Tibial nerve (tissue), 4 donors: ENCODE measurements around the gene GNMT.

Experiments
- EP300 ChIP-seq, 2 donors: sonication (generic); formaldehyde crosslinking; IDR thresholded peaks; one replicate each; pipeline ENCODE4 v1.6.1; 2017; ENCODE audit warnings: antibody characterized with exemption in 2 of 2, mild to moderate bottlenecking in 1 of 2
- POLR2A ChIP-seq, 2 donors: fragments of 450-650 bp; IDR thresholded peaks; one replicate each; pipeline ENCODE4 v1.6.1; 2017; ENCODE audit warnings: antibody characterized with exemption in 2 of 2, mild to moderate bottlenecking in 2 of 2, moderate library complexity in 2 of 2
- TF ChIP-seq, protein P1 (sequence below), 5 experiments: fragments of 200-600 bp in 3 of 5; fragments of 450-650 bp in 2 of 5; sonication (generic) in 3 of 5; IDR thresholded peaks; one replicate each; pipeline ENCODE4 v1.5.1; 2016 to 2019; ENCODE audit warnings: antibody characterized with exemption in 5 of 5, mild to moderate bottlenecking in 3 of 5, moderate library complexity in 2 of 5

DNA sequence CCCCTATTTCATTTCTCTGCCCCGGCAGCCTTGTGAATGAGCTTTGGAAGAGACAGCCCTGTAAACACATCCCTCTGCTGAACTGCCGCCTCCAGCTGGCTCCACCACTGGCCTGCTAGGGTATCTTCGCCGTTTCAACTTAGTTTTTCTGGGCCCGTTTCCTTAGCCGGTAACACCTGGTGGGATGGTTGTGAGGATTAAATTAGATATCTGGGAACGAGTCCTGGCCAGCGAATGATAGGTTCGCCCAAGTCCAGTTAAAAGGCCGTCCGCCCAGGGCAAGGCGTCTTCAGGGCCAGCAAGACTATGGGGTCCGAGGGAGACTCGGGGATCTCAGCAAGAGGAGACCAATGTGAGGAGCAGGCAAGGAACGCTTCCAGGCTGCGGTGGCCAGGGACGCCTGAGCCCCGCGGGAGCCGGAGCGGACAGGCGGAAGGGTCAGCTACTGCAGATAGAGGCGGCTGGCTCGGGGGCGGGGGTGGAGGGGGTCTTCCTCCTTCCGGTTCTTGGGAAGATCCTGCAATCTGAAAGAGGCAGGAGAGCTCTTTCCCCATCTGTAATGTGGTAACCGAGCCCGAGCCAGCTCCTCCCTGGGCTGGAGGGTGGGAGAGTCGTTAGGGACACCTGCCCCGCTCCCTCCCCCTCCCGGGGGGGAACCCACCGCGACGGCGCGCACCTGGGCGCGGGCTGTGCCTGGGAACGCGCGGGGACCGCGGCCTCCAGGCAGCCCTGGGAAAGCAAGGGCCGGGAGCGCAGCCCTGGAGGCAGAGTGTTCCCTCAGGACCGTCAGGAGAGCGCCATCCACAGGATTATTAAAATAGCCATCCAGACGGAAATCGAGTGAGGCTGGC lies 49.2 kb upstream of the GNMT start:
- TF ChIP-seq, protein P1, sequence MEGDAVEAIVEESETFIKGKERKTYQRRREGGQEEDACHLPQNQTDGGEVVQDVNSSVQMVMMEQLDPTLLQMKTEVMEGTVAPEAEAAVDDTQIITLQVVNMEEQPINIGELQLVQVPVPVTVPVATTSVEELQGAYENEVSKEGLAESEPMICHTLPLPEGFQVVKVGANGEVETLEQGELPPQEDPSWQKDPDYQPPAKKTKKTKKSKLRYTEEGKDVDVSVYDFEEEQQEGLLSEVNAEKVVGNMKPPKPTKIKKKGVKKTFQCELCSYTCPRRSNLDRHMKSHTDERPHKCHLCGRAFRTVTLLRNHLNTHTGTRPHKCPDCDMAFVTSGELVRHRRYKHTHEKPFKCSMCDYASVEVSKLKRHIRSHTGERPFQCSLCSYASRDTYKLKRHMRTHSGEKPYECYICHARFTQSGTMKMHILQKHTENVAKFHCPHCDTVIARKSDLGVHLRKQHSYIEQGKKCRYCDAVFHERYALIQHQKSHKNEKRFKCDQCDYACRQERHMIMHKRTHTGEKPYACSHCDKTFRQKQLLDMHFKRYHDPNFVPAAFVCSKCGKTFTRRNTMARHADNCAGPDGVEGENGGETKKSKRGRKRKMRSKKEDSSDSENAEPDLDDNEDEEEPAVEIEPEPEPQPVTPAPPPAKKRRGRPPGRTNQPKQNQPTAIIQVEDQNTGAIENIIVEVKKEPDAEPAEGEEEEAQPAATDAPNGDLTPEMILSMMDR (IDR thresholded peaks at IDR 0.05) = no peak
- no peak for TF ChIP-seq EP300 (IDR thresholded peaks at IDR 0.05)
- TF ChIP-seq POLR2A (IDR thresholded peaks at IDR 0.05) = no peak
